Hepatocyte (in vitro differentiated cells): ENCODE results near the gene SPO11. TPM values are rescaled to one million over a fixed set of nuclear protein-coding genes. Genes with fewer than 3 reads are reported as not detected.

Source experiments
- DNase-seq: peaks from one replicate; pipeline ENCODE4 v3.0.0-alpha.2; 2016; ENCODE audit warnings: low spot score
- H2AFZ ChIP-seq: fragments of 200-600 bp; sonication (generic); 2 replicates; pipeline ENCODE4 v1.6.0; 2016; ENCODE audit warnings: antibody characterized with exemption, mild to moderate bottlenecking
- H3K27ac ChIP-seq: fragments of 200-600 bp; sonication (generic); 2 replicates; pipeline ENCODE4 v1.5.1; 2016; ENCODE audit warnings: mild to moderate bottlenecking
- H3K27me3 ChIP-seq: fragments of 200-600 bp; sonication (generic); 2 replicates; pipeline ENCODE4 v1.6.1; 2016
- H3K36me3 ChIP-seq: fragments of 200-600 bp; sonication (generic); replicated peaks from 2 replicates; pipeline ENCODE4 v1.5.1; 2016; ENCODE audit warnings: low read depth; ENCODE audit not compliant: insufficient read depth
- H3K4me1 ChIP-seq: fragments of 200-600 bp; sonication (generic); 2 replicates; pipeline ENCODE4 v1.5.1; 2016; ENCODE audit warnings: mild to moderate bottlenecking, moderate library complexity; ENCODE audit not compliant: insufficient read depth
- H3K4me2 ChIP-seq: fragments of 200-600 bp; sonication (generic); 2 replicates; pipeline ENCODE4 v1.6.0; 2016
- H3K4me3 ChIP-seq: fragments of 200-600 bp; sonication (generic); 2 replicates; pipeline ENCODE4 v1.5.1; 2016; ENCODE audit warnings: mild to moderate bottlenecking
- H3K79me2 ChIP-seq: fragments of 200-600 bp; sonication (generic); 2 replicates; pipeline ENCODE4 v1.6.0; 2017; ENCODE audit warnings: mild to moderate bottlenecking
- H3K9me2 ChIP-seq: fragments of 200-600 bp; sonication (generic); replicated peaks from 2 replicates; pipeline ENCODE4 v1.6.0; 2017; ENCODE audit warnings: mild to moderate bottlenecking; ENCODE audit not compliant: insufficient read depth
- H3K9me3 ChIP-seq: fragments of 200-600 bp; sonication (generic); 2 replicates; pipeline ENCODE4 v1.5.1; 2016; ENCODE audit warnings: low read depth, mild to moderate bottlenecking
- H4K20me1 ChIP-seq: fragments of 200-600 bp; sonication (generic); 2 replicates; pipeline ENCODE4 v1.6.0; 2016; ENCODE audit warnings: mild to moderate bottlenecking; ENCODE audit not compliant: insufficient read depth, poor library complexity, severe bottlenecking
- CTCF ChIP-seq: fragments of 200-600 bp; sonication (generic); IDR thresholded peaks from 2 replicates; pipeline ENCODE4 v1.5.1; 2016; ENCODE audit warnings: antibody characterized with exemption, mild to moderate bottlenecking; ENCODE audit not compliant: poor library complexity
- EZH2 ChIP-seq: fragments of 200-600 bp; sonication (generic); IDR thresholded peaks from 2 replicates; pipeline ENCODE4 v1.6.1; 2016; ENCODE audit warnings: antibody characterized with exemption, mild to moderate bottlenecking, borderline replicate concordance
- EZH2phosphoT487 ChIP-seq: fragments of 200-600 bp; sonication (generic); IDR thresholded peaks from one replicate; pipeline ENCODE4 v1.6.1; 2018; ENCODE audit warnings: antibody characterized with exemption, mild to moderate bottlenecking, low read depth, moderate library complexity; ENCODE audit not compliant: unreplicated experiment, severe bottlenecking
- WGBS: methylation state at CpG from one replicate; pipeline ENCODE4 v1.1.6; 2016; ENCODE audit warnings: low lambda C conversion rate; ENCODE audit errors: missing lambda C conversion rate; 5-methylcytosine and 5-hydroxymethylcytosine counted together
- polyA plus RNA-seq: library from polyadenylated mRNA; unstranded; fragments of >200 nt; fragmentation: Nextera tagmentation; extraction: Ambion mirVana; gene quantifications from 2 replicates; pipeline ENCODE4 v1.2.1, GENCODE V29; 2016
- total RNA-seq: library from RNA; depleted of rRNA; stranded (reverse); fragments of >200 nt; gene quantifications from 2 replicates; pipeline ENCODE4 v1.2.3, GENCODE V29; 2014

SPO11 gene
- total and polyA plus RNA-seq, 2 experiments from 2014 or later = not detected

- Histone ChIP-seq H3K9me2 (no peaks in the 10 kb centered on the region), H4K20me1 (no peaks in the 10 kb centered on the region), H3K9me3 (no peaks in the 10 kb centered on the region), H3K36me3 (no peaks in the 10 kb centered on the region), H3K27ac (no peak overlapping the region), H3K27me3 (no peaks in the 10 kb centered on the region), H2AFZ (no peak overlapping the region), H3K4me3 (no peak overlapping the region), H3K4me1 (no peaks in the 10 kb centered on the region), H3K79me2 (no peaks in the 10 kb centered on the region), H3K4me2 (no peak overlapping the region)
- no peak for DNase-seq
- TF ChIP-seq EZH2phosphoT487 (no peak), CTCF (no peak), EZH2 (no peak)
- 90% methylated on average over 4 of the region's 4 CpGs for WGBS
These were observed 49.2 kb downstream of the SPO11 start for GRCh38 chr20:57378646-57379262.

DNA sequence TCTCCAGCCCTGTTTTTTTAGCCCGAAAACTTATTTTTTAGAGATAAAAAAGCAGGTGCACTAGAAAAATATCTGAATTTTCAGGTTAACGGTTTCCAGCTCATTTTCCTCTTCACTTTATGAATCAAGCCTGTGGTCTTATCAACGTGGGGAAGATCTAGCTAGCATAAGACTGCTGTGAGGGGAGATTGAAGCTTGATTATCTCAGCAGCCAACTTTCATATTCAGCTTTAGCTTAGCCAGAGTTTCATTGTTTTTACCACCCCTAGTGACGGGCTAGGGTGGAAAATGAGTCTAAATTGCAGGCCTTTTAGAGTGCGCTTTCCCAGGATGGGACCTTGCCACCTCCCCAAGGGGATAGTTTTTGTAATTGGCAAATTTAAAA lies 49.7 kb downstream of the SPO11 start:
- WGBS = 95% methylated on average over 5 of the region's 5 CpGs
- Histone ChIP-seq H3K36me3 (no peaks in the 10 kb centered on the region), H3K9me3 (no peaks in the 10 kb centered on the region), H3K4me1 (no peaks in the 10 kb centered on the region), H3K27ac (no peak overlapping the region), H3K4me3 (no peak overlapping the region), H2AFZ (no peak overlapping the region), H3K4me2 (no peak overlapping the region), H4K20me1 (no peaks in the 10 kb centered on the region), H3K79me2 (no peaks in the 10 kb centered on the region), H3K27me3 (no peaks in the 10 kb centered on the region), H3K9me2 (no peaks in the 10 kb centered on the region)
- DNase-seq = no peak
- TF ChIP-seq EZH2phosphoT487 (no peak), EZH2 (no peak), CTCF (no peak)

- no peaks in the 10 kb centered on the region for H3K36me3 ChIP-seq
- H3K4me2 ChIP-seq = no peak overlapping the region
- TF ChIP-seq EZH2phosphoT487 (no peak), EZH2 (no peak), CTCF (no peak)
- H3K9me3 ChIP-seq = no peaks in the 10 kb centered on the region
- H3K27me3 ChIP-seq = no peaks in the 10 kb centered on the region
- H3K79me2 ChIP-seq = no peaks in the 10 kb centered on the region
- no peaks in the 10 kb centered on the region for H3K9me2 ChIP-seq
- no peak overlapping the region for H3K4me3 ChIP-seq
- H3K4me1 ChIP-seq = no peaks in the 10 kb centered on the region
- H4K20me1 ChIP-seq = no peaks in the 10 kb centered on the region
- DNase-seq = no peak
- H3K27ac ChIP-seq = no peak overlapping the region
- no peak overlapping the region for H2AFZ ChIP-seq
- WGBS = 97% methylated on average over 10 of the region's 10 CpGs
These were observed 50.6 kb downstream of the SPO11 start for GRCh38 chr20:57380081-57380750.
